MCF 10A (cell line): Measurements from ENCODE around the gene MYLIP. TPM values are rescaled to one million over a fixed set of nuclear protein-coding genes. Genes with fewer than 3 reads are reported as not detected.
"Not testable (repeated sequence)": the region's sequence is repeated elsewhere in the genome, so short reads cannot be mapped to it uniquely, and the experiment has no call there.

Experiments
- BruUV-seq: library from RNA; stranded (reverse); fragments of 400-500 nt; replicated peaks from 2 replicates; lab custom pipeline; 2021; lab: Mats Ljungman, UMichigan
- CTCF ChIA-PET: fragments of 300-600 bp; sonication (Branson Sonifier 250); formaldehyde crosslinking; extraction: SDS; loops from one replicate; lab custom pipeline; 2021; ENCODE audit warnings: antibody characterized with exemption, inconsistent platforms; lab: Yijun Ruan, JAX
- POLR2A ChIA-PET: fragments of 300-600, 350-650 bp; sonication (Branson Sonifier 250); formaldehyde crosslinking; extraction: SDS; loops from one replicate; lab custom pipeline; 2020; ENCODE audit warnings: antibody characterized with exemption, inconsistent platforms; lab: Yijun Ruan, JAX
- DNase-seq: peaks from one replicate; pipeline ENCODE4 v3.0.0-alpha.2; 2018; ENCODE audit not compliant: unreplicated experiment
- H3K27ac Mint-ChIP-seq: one replicate; pipeline ENCODE4 v1.8.0; 2022; ENCODE audit warnings: mild to moderate bottlenecking, low read depth, mixed read lengths; ENCODE audit not compliant: unreplicated experiment
- H3K27me3 Mint-ChIP-seq: one replicate; pipeline ENCODE4 v1.8.0; 2022; ENCODE audit warnings: mixed read lengths; ENCODE audit not compliant: insufficient read depth, unreplicated experiment
- H3K36me3 Mint-ChIP-seq: one replicate; pipeline ENCODE4 v1.8.0; 2022; ENCODE audit warnings: mild to moderate bottlenecking, moderate library complexity, mixed read lengths; ENCODE audit not compliant: insufficient read depth, unreplicated experiment
- H3K4me1 Mint-ChIP-seq: one replicate; pipeline ENCODE4 v1.8.0; 2022; ENCODE audit warnings: mixed read lengths; ENCODE audit not compliant: insufficient read depth, unreplicated experiment
- H3K4me3 Mint-ChIP-seq: one replicate; pipeline ENCODE4 v1.8.0; 2022; ENCODE audit warnings: mild to moderate bottlenecking, moderate library complexity, mixed read lengths; ENCODE audit not compliant: unreplicated experiment
- H3K9me3 Mint-ChIP-seq: one replicate; pipeline ENCODE4 v1.8.0; 2022; ENCODE audit warnings: mixed read lengths; ENCODE audit not compliant: unreplicated experiment
- CTCF ChIP-seq: fragments of 200-600 bp; IDR thresholded peaks from one replicate; pipeline ENCODE4 v1.8.0; 2022; ENCODE audit warnings: antibody characterized with exemption, mild to moderate bottlenecking; ENCODE audit not compliant: unreplicated experiment
- intact Hi-C: fragments of 100-400 bp; cut with micrococcal nuclease; formaldehyde crosslinking; loops from 2 replicates; pipeline ENCODE4 v1.14.1; 2022
- total RNA-seq: library from RNA; stranded (reverse); gene quantifications from 2 replicates; pipeline ENCODE4 v1.2.3, GENCODE V29; 2022

The MYLIP gene
- total RNA-seq, 1 experiment from 2014 or later, result 2.1 TPM

GRCh38 chr6:16173167-16173940, 44.5 kb downstream of the MYLIP start:
- H3K9me3 Mint-ChIP-seq, result no peaks in the 10 kb centered on the region
- H3K4me3 Mint-ChIP-seq, result no peak overlapping the region
- CTCF ChIA-PET, result interaction anchor here (0.6 to 1.8 kb wide), 2 partner anchors 9 to 10 kb away, joined by 3 to 6 read pairs; no protein-coding TSS in a partner anchor
- H3K27me3 Mint-ChIP-seq, result peaks cover 33% of the 10 kb centered on the region
- peaks cover 6% of the 10 kb centered on the region for H3K4me1 Mint-ChIP-seq
- BruUV-seq, result no TSS peak
- no peak for TF ChIP-seq CTCF
- no peak for DNase-seq
- intact Hi-C loops, result no loop called here
- H3K36me3 Mint-ChIP-seq, result no peaks in the 10 kb centered on the region
- H3K27ac Mint-ChIP-seq, result no peak overlapping the region
- POLR2A ChIA-PET, result no interaction called here

GRCh38 chr6:16174416-16175078, 45.7 kb downstream of the MYLIP start:
- POLR2A ChIA-PET, result no interaction called here
- H3K27ac Mint-ChIP-seq, result no peak overlapping the region

GRCh38 chr6:16176600-16176999, 47.7 kb downstream of the MYLIP start:
- H3K9me3 Mint-ChIP-seq, DNase-seq, POLR2A ChIA-PET, CTCF ChIA-PET, H3K27ac Mint-ChIP-seq, H3K36me3 Mint-ChIP-seq, intact Hi-C loops, H3K4me3 Mint-ChIP-seq, H3K4me1 Mint-ChIP-seq, BruUV-seq: not testable (repeated sequence)
- peaks cover 17% of the 10 kb centered on the region for H3K27me3 Mint-ChIP-seq

More at GRCh38 chr6:16174416-16175078, 45.7 kb downstream of the MYLIP start:
- intact Hi-C loops, result no loop called here
- H3K4me3 Mint-ChIP-seq, result no peak overlapping the region
- H3K9me3 Mint-ChIP-seq, result no peaks in the 10 kb centered on the region
- no peaks in the 10 kb centered on the region for H3K36me3 Mint-ChIP-seq
- DNase-seq, result no peak
- BruUV-seq, result no TSS peak
- CTCF ChIA-PET, result interaction anchor here (1.8 kb wide), 1 partner anchor 9 kb away, joined by 6 read pairs; no protein-coding TSS in a partner anchor
- TF ChIP-seq CTCF, result no peak
- H3K4me1 Mint-ChIP-seq, result peaks cover 6% of the 10 kb centered on the region
- peaks cover 23% of the 10 kb centered on the region for H3K27me3 Mint-ChIP-seq

DNA sequence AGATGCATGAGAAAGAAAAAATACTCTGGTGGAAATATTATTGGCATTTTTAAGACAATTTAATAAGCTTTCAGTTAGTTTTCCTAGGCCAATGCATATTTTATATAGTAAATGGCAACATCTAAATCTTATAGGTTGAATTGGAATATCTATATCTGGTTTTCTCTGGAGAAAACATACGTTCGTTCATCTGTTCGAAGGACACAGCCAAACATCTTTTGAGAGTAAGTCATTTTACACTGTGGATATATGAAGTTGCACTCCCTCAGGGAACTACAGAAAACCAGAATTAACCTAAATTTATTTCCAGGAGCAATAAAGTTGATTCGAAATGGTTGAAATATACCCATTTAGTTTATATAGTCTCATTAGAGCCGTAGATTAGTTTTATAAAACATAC, 49.0 kb downstream of the MYLIP start:
- Mint-ChIP-seq H3K9me3 (no peaks in the 10 kb centered on the region), H3K4me1 (peaks cover 6% of the 10 kb centered on the region), H3K36me3 (no peaks in the 10 kb centered on the region), H3K27ac (no peak overlapping the region), H3K4me3 (no peak overlapping the region), H3K27me3 (peaks cover 4% of the 10 kb centered on the region)
- POLR2A ChIA-PET, result no interaction called here
- DNase-seq, result no peak
- no peak for TF ChIP-seq CTCF
- CTCF ChIA-PET, result interaction anchor here (0.6 to 1.0 kb wide), 3 partner anchors 48 to 486 kb away, joined by 3 to 5 read pairs (median 4); no protein-coding TSS in a partner anchor
- no TSS peak for BruUV-seq
- intact Hi-C loops, result no loop called here
